Stomach (tissue), 4 donors: ENCODE measurements around the gene NAXE.
A peak's percentile ranks its signal among the peaks of the same experiment; 100 is the strongest.

Experiments
- CTCF ChIP-seq, 7 experiments: fragments of 450-650 bp in 4 of 7; fragments of 200-600 bp in 3 of 7; sonication (generic) in 3 of 7; IDR thresholded peaks; one replicate each; pipeline ENCODE4 v1.5.1; 2016 to 2019; ENCODE audit warnings: antibody characterized with exemption in 7 of 7, control low read depth in 2 of 7, mild to moderate bottlenecking in 1 of 7
- POLR2AphosphoS5 ChIP-seq, 3 donors: sonication (generic); formaldehyde crosslinking; IDR thresholded peaks; one replicate each; pipeline ENCODE4 v1.6.1; 2016; ENCODE audit warnings: antibody characterized with exemption in 3 of 3

- TF ChIP-seq CTCF (IDR thresholded peaks at IDR 0.05) (peak in 5 of 7 experiments; percentile 38 to 84 (median 70)), POLR2AphosphoS5 (IDR thresholded peaks at IDR 0.05) (no peak)
Measured at GRCh38 chr1:156625436-156626078, 34.0 kb downstream of the NAXE start.
